G401.6 (cell line): Measurements from ENCODE around the gene FCAR.
"Not testable (repeated sequence)": the region's sequence is repeated elsewhere in the genome, so short reads cannot be mapped to it uniquely, and the experiment has no call there.

Experiments used
- FAIRE-seq: peaks from 2 replicates; lab custom pipeline; 2012; peaks lifted over from hg19 to GRCh38; lab: Jason Lieb, UNC

Gene FCAR

DNA sequence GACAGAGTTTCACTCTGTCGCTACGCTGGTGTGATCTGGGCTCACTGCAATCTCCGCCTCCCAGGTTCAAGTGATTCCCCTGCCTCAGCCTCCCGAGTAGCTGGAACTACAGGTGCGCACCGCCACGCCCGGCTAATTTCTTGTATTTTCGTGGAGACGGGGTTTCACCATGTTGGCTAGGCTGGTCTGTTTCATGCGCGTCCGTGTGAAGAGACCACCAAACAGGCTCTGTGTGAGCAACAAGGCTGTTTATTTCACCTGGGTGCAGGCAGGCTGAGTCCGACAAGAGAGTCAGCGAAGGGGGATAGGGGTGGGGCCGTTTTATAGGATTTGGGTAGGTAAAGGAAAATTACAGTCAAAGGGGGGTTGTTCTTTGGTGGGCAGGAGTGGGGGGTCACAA is 20.1 kb downstream of the FCAR start:
- not testable (repeated sequence) for FAIRE-seq

DNA sequence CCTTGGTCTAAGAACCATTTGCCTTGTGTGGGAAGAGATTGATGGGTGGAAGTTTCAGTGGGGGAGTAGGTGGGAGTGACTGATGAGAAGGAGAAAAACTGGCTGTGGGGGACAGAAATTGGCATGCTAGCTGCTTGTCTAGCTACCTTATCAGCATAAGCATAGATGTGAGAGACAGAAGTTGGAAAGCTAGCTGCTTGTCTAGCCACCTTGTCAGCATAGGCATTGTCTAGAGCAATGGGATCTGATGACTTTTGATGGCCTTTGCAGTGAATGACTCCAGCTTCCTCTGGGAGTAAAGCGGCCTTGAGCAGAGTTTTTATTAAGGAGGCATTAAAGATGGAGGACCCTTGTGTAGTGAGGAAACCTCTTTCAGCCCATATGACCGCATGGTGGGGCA is 22.0 kb downstream of the FCAR start:
- FAIRE-seq = no peak

DNA sequence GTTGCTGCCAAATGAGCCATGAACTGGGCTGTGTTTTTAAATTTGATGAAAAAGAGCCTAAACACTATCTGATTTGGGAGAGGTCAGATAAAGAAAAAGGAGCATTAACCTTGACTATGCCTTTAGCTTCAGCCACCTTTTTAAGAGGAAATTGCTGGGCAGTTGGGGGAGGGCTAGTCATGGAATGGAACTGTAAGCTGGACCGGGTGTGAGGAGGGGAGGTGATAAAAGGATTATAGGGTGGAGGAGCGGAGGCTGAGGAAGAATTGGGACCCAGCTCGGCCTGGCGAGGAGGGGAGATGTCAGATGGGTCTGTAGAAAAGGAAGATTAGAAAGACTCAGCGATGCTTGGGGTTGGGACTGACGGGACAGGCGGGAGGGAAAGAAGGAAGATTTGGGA is 24.6 kb downstream of the FCAR start:
- FAIRE-seq = not testable (repeated sequence)

- not testable (repeated sequence) for FAIRE-seq
Observed at GRCh38 chr19:54899646-54900045, 25.6 kb downstream of the FCAR start.

GRCh38 chr19:54901153-54901552 is 27.1 kb downstream of the FCAR start:
- not testable (repeated sequence) for FAIRE-seq

DNA sequence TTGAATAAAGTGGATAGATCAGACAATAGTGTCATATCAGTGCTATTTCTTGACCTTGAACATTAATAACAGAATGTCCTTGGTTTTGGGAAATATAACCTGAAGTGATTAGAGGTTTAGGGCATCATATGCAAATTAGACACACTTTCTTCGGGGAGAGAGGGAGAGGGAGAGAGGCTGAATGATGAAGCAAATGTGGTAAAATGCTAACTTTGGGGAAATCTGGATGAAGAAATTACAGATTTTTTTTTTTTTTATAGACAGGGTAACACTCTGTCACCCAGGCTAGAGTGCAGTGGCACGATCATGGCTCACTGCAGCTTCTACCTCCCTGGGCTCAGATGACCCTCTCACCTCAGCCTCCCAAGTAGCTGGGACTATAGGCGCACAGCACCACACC is 28.0 kb downstream of the FCAR start:
- FAIRE-seq = no peak

DNA sequence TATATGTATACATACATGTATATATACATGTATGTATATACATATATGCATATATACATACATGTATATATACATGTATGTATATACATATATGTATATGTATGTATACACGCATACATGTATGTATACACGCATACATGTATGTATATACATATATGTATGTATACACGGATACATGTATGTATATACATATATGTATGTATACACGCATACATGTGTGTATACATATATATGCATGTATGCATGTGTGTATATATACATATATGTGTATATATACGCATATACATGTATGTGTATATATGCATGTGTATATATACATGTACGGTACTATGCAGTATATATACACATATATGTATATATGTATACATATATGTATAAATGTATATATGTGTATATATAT is 29.3 kb downstream of the FCAR start:
- FAIRE-seq = no peak

DNA sequence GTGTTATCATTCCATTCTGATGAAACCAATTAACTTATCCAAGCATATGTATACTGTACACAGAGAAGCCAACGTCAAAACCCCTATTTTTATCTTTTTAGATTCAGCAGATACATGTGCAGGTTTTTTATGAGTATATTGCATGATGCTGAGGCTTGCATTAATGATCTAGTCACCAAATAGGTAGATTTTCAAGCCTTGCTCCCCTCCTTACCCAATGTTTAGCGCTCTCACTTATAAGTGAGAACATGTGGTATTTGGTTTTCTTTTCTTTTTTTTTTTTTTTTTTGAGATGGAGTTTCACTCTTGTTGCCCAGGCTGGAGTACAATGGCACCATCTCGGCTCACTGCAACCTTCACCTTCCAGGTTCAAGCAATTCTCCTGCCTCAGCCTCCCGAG is 30.2 kb downstream of the FCAR start:
- not testable (repeated sequence) for FAIRE-seq

DNA sequence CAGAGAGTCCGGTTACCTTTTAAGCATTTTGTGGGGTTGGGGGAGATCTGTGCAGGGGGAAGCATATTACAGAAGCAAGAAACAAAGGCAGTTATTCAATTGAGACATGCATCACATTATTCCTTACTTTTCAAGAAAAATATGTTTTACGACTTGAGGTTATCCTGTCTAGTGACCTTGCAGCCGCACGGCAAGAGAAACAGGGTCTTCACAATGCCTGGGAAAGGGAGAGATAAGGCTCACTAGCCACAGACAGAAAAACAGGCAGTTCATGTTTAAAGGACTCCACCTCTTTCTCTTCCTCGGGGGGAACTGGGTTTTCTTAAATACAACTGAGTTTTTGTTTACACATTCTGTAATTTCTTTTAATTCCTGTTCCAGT is 31.4 kb downstream of the FCAR start:
- FAIRE-seq = no peak

GRCh38 chr19:54905803-54906511 is 31.9 kb downstream of the FCAR start, which contains the start of gene NCR1:
TSS of gene NCR1 (plus strand) at chr19:54906148. CDS start at chr19:54906188, 40 bp downstream.
- no peak for FAIRE-seq

GRCh38 chr19:54906819-54907218 is 32.8 kb downstream of the FCAR start:
- FAIRE-seq = no peak

DNA sequence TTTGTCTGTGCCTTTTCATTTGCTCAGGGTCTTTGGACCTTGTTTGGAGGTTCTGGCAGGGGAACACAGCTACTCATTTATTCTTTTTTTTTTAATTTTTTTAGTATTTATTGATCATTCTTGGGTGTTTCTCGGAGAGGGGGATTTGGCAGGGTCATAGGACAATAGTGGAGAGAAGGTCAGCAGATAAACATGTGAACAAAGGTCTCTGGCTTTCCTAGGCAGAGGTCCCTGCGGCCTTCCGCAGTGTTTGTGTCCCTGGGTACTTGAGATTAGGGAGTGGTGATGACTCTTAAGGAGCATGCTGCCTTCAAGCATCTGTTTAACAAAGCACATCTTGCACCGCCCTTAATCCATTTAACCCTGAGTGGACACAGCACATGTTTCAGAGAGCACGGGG is 33.9 kb downstream of the FCAR start:
- not testable (repeated sequence) for FAIRE-seq

- no peak for FAIRE-seq
Observed at GRCh38 chr19:54916822-54917221, 42.8 kb downstream of the FCAR start.

DNA sequence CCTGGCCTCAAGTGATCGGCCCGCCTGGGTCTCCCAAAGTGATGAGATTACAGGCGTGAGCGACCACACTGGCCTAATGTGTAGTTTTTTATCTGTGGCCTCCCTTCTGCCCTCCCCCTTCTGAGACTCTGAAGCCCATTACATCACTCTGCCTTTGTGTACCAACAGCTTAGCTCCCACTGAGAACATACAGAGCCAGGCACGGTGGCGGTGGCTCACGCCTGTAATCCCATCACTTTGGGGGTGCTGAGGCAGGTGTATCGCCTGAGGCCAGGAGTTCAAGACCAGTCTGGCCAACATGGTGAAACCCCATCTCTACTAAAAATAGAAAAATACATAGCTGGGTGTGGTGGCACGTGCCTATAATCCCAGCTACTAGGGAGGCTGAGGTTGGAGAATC is 44.5 kb downstream of the FCAR start:
- FAIRE-seq = no peak

GRCh38 chr19:54919646-54920563 is 45.9 kb downstream of the FCAR start:
- not testable (repeated sequence) for FAIRE-seq

GRCh38 chr19:54921082-54921481 is 47.0 kb downstream of the FCAR start:
- no peak for FAIRE-seq

GRCh38 chr19:54923276-54923675 is 49.2 kb downstream of the FCAR start:
- no peak for FAIRE-seq

DNA sequence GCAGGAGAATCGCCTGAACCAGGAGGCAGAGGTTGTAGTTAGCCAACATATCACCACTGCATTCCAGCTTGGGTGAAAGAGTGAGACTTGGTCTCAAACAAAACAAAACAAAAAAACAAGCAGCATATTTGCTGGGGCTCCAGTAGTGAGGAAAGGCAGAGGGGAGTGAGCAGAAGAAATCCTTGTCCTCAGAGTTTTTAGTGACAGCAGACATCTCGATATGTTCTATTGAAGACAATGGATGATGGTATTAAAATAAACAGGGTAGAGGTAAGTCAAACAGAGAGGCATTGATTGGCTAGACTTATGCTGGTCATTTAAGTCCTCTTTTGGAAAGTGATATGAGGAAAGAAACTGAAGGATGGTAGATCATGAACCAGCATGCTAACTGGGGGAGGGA is 54.3 kb downstream of the FCAR start:
- FAIRE-seq = no peak

- FAIRE-seq = no peak
Observed at GRCh38 chr19:54937926-54938325, 63.9 kb downstream of the FCAR start.

- FAIRE-seq = no peak
Observed at GRCh38 chr19:54938906-54939305, 64.9 kb downstream of the FCAR start.

DNA sequence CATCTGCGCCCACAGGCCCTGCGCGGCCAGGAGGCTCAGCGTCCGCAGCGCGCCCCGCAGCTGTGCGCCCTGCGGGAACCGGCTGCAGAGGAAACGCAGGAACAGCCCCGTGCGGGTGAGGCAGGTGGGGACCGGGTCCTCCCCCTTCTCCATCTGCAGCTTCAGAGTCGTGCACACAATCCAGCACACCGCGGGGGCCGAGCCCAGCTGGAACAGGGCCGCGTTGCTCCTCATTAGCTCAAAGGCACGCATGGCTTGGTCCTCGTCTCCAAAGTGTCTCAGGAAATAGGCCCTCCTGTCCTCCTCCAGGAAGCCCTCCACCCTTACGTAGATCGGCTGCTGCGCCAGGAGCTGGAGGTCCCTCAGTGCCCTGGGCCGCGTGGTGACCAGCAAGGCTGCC is 65.5 kb downstream of the FCAR start:
- not testable (repeated sequence) for FAIRE-seq
